ENCODE data around the gene ACSL1. TPM values are rescaled to one million over a fixed set of nuclear protein-coding genes. Genes with fewer than 3 reads are reported as not detected.

ACSL1 gene
- total and polyA plus RNA-seq, 2 of the 8 experiments (the other 6 are each of a cell fraction or from before 2014, with no cell fraction given), result 2.3 to 8.7 TPM

DNA sequence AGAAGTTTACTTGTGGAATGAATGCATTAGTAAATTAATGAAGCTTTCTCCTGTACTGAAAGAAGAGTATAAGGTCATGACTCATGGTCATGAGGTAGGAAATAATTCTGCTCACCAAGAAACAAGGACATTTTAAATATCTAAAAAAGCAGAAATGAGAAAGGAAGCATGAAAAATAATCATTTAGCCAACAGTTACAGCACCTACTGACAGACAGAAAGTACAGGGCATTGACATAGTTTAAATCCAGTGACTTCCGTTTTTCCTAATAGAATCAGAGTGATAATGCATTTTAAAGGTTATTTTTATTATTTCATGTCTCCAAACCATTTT lies 30.5 kb upstream of the ACSL1 start (continued):
- TF ChIP-seq, protein P1, sequence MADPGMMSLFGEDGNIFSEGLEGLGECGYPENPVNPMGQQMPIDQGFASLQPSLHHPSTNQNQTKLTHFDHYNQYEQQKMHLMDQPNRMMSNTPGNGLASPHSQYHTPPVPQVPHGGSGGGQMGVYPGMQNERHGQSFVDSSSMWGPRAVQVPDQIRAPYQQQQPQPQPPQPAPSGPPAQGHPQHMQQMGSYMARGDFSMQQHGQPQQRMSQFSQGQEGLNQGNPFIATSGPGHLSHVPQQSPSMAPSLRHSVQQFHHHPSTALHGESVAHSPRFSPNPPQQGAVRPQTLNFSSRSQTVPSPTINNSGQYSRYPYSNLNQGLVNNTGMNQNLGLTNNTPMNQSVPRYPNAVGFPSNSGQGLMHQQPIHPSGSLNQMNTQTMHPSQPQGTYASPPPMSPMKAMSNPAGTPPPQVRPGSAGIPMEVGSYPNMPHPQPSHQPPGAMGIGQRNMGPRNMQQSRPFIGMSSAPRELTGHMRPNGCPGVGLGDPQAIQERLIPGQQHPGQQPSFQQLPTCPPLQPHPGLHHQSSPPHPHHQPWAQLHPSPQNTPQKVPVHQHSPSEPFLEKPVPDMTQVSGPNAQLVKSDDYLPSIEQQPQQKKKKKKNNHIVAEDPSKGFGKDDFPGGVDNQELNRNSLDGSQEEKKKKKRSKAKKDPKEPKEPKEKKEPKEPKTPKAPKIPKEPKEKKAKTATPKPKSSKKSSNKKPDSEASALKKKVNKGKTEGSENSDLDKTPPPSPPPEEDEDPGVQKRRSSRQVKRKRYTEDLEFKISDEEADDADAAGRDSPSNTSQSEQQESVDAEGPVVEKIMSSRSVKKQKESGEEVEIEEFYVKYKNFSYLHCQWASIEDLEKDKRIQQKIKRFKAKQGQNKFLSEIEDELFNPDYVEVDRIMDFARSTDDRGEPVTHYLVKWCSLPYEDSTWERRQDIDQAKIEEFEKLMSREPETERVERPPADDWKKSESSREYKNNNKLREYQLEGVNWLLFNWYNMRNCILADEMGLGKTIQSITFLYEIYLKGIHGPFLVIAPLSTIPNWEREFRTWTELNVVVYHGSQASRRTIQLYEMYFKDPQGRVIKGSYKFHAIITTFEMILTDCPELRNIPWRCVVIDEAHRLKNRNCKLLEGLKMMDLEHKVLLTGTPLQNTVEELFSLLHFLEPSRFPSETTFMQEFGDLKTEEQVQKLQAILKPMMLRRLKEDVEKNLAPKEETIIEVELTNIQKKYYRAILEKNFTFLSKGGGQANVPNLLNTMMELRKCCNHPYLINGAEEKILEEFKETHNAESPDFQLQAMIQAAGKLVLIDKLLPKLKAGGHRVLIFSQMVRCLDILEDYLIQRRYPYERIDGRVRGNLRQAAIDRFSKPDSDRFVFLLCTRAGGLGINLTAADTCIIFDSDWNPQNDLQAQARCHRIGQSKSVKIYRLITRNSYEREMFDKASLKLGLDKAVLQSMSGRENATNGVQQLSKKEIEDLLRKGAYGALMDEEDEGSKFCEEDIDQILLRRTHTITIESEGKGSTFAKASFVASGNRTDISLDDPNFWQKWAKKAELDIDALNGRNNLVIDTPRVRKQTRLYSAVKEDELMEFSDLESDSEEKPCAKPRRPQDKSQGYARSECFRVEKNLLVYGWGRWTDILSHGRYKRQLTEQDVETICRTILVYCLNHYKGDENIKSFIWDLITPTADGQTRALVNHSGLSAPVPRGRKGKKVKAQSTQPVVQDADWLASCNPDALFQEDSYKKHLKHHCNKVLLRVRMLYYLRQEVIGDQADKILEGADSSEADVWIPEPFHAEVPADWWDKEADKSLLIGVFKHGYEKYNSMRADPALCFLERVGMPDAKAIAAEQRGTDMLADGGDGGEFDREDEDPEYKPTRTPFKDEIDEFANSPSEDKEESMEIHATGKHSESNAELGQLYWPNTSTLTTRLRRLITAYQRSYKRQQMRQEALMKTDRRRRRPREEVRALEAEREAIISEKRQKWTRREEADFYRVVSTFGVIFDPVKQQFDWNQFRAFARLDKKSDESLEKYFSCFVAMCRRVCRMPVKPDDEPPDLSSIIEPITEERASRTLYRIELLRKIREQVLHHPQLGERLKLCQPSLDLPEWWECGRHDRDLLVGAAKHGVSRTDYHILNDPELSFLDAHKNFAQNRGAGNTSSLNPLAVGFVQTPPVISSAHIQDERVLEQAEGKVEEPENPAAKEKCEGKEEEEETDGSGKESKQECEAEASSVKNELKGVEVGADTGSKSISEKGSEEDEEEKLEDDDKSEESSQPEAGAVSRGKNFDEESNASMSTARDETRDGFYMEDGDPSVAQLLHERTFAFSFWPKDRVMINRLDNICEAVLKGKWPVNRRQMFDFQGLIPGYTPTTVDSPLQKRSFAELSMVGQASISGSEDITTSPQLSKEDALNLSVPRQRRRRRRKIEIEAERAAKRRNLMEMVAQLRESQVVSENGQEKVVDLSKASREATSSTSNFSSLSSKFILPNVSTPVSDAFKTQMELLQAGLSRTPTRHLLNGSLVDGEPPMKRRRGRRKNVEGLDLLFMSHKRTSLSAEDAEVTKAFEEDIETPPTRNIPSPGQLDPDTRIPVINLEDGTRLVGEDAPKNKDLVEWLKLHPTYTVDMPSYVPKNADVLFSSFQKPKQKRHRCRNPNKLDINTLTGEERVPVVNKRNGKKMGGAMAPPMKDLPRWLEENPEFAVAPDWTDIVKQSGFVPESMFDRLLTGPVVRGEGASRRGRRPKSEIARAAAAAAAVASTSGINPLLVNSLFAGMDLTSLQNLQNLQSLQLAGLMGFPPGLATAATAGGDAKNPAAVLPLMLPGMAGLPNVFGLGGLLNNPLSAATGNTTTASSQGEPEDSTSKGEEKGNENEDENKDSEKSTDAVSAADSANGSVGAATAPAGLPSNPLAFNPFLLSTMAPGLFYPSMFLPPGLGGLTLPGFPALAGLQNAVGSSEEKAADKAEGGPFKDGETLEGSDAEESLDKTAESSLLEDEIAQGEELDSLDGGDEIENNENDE (IDR thresholded peaks at IDR 0.05; ENCODE audit: insufficient replicate concordance, low read length), result no peak
- TF ChIP-seq KDM4A (IDR thresholded peaks at IDR 0.05; ENCODE audit: low read depth, low read length, severe bottlenecking) (no peak), SAP30 (IDR thresholded peaks at IDR 0.05; ENCODE audit: insufficient read depth, insufficient replicate concordance, low read length) (no peak), CHD2 (IDR thresholded peaks at IDR 0.05; ENCODE audit: low read length) (no peak), FOSL1 (IDR thresholded peaks at IDR 0.05; ENCODE audit: insufficient read depth, low read depth, low read length) (no peak), SP2 (IDR thresholded peaks at IDR 0.05; ENCODE audit: low read length) (no peak), KDM5A (IDR thresholded peaks at IDR 0.05; ENCODE audit: low read length) (no peak), SRF (IDR thresholded peaks at IDR 0.05; ENCODE audit: low read depth, low read length) (no peak), ASH2L (IDR thresholded peaks at IDR 0.05; ENCODE audit: low read length) (no peak), SIRT6 (IDR thresholded peaks at IDR 0.05; ENCODE audit: low read length) (no peak), POU5F1 (IDR thresholded peaks at IDR 0.05; ENCODE audit: low read depth, low read length) (no peak)
- TF ChIP-seq, protein P2, sequence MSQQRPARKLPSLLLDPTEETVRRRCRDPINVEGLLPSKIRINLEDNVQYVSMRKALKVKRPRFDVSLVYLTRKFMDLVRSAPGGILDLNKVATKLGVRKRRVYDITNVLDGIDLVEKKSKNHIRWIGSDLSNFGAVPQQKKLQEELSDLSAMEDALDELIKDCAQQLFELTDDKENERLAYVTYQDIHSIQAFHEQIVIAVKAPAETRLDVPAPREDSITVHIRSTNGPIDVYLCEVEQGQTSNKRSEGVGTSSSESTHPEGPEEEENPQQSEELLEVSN (IDR thresholded peaks at IDR 0.05), result no peak

Measured in H1 (cell line).